GM19025 (cell line): ENCODE data around the gene ISG15.

Source experiments
- ATAC-seq: cut with Tn5 transposase; IDR thresholded peaks from one replicate; pipeline ENCODE4 v1.9.1; 2021; ENCODE audit warnings: mild to moderate bottlenecking, low read depth, moderate library complexity; ENCODE audit not compliant: unreplicated experiment

The ISG15 gene

DNA sequence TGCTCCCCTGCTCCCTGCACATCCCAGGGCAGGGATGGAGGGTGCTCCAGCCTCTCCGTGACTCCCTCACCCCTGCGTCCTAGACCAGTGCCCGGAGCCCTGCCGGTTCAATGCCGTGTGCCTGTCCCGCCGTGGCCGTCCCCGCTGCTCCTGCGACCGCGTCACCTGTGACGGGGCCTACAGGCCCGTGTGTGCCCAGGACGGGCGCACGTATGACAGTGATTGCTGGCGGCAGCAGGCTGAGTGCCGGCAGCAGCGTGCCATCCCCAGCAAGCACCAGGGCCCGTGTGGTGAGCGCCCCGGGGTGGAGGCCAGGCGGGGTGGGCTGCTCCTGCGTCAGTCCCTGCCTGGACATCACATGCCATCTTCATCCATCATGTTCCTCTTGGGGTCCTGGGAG is 28.6 kb downstream of the ISG15 start:
- ATAC-seq: no peak

DNA sequence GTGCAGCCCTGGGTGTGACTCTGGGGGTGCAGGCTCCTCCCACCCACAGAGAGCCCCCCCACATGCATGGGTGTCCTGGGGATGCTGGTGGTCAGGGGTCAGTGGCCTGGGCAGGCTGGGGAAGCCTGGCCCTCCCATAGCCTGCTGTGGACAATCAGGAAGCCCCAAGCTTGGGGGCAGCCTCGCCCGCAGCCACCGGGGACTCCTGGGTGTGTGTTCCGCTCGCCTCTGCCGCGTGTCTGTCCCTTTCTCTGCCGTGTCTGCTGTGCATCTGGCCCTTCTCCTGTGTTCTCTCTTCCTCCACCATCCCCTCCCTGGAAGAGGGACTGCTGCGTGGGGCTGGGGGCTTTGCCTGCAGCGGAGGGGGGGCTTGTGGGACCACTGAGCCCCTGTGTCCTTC is 29.5 kb downstream of the ISG15 start:
- no peak for ATAC-seq

DNA sequence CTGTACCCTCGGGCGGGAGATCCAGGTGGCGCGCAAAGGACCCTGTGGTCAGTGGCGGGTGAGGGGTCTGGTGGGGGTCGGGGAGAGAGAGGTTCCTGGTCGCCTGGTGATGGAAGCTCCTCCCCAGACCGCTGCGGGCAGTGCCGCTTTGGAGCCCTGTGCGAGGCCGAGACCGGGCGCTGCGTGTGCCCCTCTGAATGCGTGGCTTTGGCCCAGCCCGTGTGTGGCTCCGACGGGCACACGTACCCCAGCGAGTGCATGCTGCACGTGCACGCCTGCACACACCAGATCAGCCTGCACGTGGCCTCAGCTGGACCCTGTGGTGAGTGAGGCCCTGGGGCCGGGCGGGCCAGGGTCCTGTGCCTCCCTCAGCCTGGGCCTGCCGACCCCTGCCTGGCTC is 30.1 kb downstream of the ISG15 start:
- ATAC-seq: no peak

DNA sequence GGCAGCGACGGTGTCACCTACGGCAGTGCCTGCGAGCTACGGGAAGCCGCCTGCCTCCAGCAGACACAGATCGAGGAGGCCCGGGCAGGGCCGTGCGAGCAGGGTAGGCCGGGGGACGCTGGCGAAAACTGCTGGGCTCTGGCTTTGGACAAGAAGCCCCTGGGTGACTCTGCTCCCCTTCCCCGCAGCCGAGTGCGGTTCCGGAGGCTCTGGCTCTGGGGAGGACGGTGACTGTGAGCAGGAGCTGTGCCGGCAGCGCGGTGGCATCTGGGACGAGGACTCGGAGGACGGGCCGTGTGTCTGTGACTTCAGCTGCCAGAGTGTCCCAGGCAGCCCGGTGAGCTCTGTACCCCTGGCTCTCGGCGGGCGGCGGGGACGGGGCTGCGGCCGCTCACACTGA is 30.6 kb downstream of the ISG15 start:
- no peak for ATAC-seq

DNA sequence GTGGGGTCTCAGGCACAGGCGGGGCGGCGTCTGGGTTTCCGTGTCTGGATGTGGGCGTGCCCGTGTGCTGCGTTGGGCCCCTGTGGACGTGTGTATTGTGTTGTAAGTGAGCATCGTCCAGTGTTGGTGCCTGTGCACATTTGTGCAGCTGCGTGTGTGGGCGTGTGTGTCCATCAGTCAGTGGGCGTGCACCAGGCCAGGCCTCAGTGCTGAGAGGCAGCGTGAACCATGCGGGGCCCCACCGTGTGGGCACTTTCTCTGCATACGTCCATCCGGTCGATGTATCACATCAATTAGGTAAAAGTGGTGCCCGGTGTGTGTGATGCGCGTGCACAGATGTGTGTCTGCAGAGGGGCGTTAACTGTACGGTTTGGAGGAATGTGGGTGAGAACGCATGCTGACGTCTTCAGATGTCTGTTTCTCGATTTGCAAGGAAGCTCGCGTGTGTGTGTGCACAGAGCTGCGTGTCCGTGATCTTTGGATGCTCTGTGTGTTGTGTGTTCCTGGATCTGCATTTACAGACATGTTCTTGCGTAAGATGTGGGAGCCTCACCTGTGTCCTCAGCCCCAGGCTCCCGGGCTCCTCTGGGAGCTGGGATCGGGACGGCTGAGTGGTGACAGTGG is 31.3 kb downstream of the ISG15 start:
- no peak for ATAC-seq

DNA sequence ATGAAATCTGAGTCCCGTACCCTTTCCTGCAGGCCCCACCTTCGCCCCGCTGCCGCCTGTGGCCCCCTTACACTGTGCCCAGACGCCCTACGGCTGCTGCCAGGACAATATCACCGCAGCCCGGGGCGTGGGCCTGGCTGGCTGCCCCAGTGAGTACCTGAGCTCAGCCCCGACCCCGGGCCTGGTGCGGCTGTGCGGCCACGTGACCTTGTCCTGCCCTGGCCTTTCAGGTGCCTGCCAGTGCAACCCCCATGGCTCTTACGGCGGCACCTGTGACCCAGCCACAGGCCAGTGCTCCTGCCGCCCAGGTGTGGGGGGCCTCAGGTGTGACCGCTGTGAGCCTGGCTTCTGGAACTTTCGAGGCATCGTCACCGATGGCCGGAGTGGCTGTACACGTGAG is 31.8 kb downstream of the ISG15 start:
- ATAC-seq: no peak

DNA sequence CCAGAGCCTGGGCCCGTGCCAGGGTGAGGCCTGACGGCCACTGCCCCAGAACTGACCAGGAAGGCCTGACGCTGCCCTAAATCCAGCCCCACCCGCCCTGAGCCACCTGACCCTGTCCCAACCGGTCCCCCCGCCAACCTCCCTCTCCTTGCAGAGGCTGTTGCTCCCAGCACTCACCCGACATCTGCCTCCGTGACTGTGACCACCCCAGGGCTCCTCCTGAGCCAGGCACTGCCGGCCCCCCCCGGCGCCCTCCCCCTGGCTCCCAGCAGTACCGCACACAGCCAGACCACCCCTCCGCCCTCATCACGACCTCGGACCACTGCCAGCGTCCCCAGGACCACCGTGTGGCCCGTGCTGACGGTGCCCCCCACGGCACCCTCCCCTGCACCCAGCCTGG is 32.9 kb downstream of the ISG15 start:
- ATAC-seq: no peak

DNA sequence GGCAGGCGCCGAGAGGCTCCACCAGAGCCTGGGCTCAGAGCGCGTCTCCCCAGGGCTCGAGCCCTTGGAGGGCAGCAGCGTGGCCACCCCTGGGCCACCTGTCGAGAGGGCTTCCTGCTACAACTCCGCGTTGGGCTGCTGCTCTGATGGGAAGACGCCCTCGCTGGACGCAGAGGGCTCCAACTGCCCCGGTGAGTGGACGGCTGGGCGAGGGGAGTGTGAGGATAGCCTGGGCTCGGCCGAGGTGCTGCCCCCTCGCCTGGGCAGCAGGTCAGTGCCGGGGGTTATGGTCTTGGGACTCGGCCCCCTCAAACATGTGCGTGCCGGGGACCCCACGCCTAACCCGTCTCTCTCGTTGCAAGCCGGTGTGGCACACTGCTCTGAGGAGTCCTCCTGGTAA is 33.5 kb downstream of the ISG15 start:
- no peak for ATAC-seq

DNA sequence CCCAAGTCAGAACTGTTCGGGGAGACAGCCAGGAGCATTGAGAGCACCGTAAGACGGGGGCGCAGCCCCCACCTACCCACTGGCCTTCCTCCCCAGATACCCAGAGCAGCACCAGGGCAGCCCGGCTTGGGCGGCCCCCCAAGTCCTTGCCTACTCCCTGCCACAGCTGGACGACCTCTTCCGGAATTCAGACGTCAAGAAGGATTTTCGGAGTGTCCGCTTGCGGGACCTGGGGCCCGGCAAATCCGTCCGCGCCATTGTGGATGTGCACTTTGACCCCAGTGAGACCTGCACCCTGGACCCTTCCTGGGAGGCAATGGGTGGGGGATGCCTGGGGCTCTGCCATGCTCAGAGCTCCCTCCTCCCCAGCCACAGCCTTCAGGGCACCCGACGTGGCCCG is 34.1 kb downstream of the ISG15 start:
- ATAC-seq: no peak

DNA sequence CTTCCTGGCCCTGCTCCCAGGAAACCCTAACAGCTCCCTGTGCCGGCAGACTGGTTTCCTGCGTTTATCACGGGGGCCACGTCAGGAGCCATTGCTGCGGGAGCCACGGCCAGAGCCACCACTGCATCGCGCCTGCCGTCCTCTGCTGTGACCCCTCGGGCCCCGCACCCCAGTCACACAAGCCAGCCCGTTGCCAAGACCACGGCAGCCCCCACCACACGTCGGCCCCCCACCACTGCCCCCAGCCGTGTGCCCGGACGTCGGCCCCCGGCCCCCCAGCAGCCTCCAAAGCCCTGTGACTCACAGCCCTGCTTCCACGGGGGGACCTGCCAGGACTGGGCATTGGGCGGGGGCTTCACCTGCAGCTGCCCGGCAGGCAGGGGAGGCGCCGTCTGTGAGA is 34.7 kb downstream of the ISG15 start:
- no peak for ATAC-seq

DNA sequence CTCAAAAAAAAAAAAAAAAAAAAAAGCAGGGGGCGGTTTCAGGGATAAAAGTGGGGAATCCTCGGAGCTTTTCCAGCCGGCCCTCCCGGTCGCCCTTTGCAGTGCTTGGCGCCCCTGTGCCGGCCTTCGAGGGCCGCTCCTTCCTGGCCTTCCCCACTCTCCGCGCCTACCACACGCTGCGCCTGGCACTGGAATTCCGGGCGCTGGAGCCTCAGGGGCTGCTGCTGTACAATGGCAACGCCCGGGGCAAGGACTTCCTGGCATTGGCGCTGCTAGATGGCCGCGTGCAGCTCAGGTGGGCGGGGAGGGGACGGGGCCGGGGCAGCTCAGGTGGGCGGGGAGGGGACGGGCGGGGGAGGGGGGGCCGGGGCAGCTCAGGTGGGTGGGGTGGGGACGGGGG is 35.5 kb downstream of the ISG15 start:
- ATAC-seq: no peak

DNA sequence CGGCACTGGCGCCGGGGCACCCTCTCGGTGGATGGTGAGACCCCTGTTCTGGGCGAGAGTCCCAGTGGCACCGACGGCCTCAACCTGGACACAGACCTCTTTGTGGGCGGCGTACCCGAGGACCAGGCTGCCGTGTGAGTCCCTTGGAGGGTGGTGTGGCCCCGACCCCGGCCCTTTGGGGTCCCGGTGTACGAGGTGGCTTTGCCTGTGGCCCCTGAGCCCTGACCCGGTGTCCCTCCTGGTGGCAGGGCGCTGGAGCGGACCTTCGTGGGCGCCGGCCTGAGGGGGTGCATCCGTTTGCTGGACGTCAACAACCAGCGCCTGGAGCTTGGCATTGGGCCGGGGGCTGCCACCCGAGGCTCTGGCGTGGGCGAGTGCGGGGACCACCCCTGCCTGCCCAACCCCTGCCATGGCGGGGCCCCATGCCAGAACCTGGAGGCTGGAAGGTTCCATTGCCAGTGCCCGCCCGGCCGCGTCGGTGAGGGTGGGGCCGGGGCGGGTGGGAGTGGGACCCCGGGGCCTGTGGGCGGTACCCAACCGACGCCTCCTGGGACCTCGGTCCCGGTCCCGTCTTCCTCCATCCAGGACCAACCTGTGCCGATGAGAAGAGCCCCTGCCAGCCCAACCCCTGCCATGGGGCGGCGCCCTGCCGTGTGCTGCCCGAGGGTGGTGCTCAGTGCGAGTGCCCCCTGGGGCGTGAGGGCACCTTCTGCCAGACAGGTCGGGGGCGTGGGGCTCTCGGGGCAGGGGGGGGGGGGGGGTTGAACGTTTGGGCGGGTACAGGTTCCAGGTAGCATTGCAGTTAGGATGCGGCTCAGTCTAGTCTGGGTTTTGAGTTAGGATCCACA is 36.2 kb downstream of the ISG15 start:
- no peak for ATAC-seq

DNA sequence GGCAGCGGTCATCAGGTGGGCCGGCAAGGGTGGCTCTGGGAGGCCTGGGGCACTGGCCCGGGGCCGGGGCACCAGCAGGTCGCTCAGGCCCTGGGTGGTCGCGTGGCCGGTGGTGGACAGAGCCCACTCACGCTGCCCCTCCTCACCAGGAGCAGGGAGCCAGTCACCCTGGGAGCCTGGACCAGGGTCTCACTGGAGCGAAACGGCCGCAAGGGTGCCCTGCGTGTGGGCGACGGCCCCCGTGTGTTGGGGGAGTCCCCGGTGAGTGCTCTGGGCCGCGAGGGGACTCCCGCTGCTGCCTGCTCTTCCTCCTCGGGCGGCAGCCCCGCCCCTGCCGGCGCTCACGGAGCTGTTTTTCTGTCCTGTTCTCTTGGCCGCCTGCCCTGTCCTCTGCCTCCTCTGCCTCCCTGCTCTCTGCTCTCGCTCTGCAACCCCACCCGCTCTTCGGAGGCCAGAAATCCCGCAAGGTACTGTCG is 37.3 kb downstream of the ISG15 start:
- no peak for ATAC-seq

DNA sequence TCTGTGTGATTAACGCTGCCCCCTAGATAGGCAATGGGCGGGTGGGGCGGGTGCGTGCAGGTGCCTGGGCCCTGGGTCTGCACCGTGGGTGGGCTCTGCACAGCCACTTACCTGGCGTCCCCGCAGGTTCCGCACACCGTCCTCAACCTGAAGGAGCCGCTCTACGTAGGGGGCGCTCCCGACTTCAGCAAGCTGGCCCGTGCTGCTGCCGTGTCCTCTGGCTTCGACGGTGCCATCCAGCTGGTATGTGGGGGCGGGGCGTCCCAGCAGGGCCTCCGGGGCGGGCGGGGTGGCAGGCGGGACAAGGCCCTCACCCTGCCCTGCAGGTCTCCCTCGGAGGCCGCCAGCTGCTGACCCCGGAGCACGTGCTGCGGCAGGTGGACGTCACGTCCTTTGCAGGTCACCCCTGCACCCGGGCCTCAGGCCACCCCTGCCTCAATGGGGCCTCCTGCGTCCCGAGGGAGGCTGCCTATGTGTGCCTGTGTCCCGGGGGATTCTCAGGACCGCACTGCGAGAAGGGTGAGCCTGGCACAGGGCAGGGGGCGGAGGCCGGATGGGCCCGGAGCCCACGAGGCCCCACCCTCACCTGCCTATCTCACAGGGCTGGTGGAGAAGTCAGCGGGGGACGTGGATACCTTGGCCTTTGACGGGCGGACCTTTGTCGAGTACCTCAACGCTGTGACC is 38.0 kb downstream of the ISG15 start:
- no peak for ATAC-seq

DNA sequence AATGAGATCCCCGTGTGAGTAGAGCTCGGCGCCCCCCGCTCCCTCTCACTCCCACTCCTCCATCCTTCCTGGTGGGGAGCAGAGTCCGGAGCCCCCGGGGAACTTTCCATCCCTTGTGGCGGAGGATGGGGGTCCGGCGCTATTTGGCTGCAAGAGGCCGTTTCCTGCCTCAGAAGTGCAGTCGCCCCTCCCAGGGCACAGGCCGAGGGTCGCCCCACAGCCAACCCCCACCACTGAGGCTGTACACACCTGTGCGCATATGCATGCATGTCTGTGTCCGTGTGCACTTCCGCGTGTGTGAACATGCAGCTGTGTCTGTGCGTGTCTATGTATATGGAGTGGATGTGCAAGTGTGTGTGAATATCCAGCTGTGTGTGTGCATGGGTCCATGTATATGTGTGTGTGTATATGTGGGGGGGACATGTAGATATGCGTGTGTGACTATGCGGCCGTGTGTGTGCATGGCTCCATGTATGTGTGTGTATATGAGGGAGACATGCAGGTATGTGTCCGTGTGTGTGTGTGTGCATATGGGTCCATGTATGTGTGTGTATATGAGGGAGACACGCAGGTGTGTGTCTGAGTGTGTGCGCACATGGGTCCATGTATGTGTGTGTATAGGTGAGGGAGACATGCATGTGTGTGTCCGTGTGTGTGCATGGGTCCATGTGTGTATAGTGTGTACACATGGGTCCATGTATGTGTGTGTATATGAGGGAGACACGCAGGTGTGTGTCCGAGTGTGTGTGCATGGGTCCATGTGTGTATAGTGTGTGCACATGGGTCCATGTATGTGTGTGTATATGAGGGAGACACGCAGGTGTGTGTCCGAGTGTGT is 38.9 kb downstream of the ISG15 start:
- ATAC-seq: no peak

DNA sequence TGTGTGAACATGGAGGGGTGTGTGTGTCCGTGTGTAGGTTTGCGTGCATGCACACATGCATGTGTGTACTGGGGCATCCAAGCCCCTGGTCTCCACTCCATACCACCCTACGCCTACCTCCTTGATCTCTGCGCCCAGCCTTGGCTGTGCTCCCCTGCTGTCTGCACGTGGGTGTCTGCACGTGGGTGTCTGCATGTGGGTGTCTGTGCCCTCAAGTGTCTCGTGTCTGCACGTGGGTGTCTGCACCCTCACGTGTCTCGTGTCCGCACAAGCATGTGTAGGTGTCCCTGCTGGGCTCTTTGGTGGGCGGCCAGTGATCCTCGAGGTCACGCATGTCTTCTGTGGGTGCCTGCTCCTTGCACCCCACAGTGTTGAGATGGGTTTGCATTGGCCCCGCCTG is 39.7 kb downstream of the ISG15 start:
- ATAC-seq: no peak

DNA sequence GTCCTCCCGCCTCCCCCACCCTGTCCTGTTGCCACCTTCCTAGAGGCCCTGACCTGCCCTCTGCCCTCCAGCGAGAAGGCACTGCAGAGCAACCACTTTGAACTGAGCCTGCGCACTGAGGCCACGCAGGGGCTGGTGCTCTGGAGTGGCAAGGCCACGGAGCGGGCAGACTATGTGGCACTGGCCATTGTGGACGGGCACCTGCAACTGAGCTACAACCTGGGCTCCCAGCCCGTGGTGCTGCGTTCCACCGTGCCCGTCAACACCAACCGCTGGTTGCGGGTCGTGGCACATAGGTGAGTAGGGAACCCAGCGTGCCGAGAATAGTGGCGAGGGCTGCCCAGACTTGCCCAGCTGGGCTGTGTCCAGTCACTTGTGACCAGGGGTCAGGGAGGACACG is 40.4 kb downstream of the ISG15 start:
- ATAC-seq: no peak

DNA sequence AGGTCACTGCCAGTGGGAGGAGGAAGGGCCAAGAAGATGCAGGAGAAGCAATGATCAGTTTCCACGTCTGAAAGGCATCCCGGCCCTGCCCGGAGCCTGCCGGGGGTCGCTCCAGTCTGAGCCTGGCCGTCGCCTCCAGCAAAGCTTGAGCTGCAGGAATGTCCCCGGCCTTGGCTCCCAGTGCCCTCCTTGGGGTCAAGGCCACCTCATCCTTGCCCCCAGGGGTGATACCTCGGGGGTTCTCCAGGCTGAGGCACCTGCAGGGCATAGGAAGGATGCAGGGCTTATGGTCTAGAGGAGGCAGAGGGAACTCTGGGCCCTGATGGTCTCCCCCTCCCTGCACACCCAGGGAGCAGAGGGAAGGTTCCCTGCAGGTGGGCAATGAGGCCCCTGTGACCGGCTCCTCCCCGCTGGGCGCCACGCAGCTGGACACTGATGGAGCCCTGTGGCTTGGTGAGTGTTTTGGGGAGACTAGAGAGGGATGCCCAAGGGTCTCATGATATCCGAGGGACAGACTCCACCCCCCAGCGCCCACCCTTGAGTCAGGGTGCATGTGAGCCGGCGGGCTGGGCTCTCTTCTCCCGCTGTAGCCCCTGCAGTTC is 40.9 kb downstream of the ISG15 start:
- ATAC-seq: no peak

DNA sequence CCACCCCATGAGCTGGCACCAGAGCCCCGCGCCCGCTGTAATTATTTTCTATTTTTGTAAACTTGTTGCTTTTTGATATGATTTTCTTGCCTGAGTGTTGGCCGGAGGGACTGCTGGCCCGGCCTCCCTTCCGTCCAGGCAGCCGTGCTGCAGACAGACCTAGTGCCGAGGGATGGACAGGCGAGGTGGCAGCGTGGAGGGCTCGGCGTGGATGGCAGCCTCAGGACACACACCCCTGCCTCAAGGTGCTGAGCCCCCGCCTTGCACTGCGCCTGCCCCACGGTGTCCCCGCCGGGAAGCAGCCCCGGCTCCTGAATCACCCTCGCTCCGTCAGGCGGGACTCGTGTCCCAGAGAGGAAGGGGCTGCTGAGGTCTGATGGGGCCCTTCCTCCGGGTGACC is 41.7 kb downstream of the ISG15 start:
- no peak for ATAC-seq
